CD1c-positive myeloid dendritic cell (primary cell): ENCODE measurements around the gene COL16A1.

Experiments used
- DNase-seq: peaks from one replicate; pipeline ENCODE4 v3.0.0-alpha.2; 2016; ENCODE audit errors: extremely low spot score

The COL16A1 gene

GRCh38 chr1:31703431-31704270, at the start of gene COL16A1:
Gene COL16A1 (minus strand): TSS chr1:31704017. CDS start chr1:31702193, 1,824 bp downstream.
- DNase-seq = no peak

DNA sequence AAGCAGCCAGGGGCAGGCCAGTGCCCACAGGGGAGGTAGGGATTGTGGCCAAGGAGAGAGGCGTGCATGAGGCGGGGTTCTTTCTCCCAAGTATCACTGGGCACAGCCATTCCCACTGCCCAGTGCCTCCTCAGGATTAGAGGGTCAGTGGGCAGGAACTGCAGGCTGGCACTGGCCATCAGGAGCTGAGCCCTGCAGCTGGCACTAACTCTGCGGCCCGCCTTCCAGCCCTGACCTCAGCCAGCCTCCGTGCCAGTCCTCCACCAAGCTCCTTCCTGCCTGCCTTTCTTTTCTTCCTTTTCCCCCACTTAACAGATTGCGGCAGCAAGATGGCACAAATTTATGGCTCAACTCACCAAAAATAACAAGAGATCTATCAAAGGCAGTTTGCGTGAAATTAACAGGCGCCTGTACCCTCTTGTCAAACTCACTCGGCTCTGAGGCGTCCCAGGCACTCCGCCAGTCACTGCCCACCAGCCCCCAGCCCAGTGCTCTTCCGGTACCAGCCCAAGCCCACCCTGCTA, 49.2 kb upstream of the COL16A1 start:
- no peak for DNase-seq

GRCh38 chr1:31752258-31752657, 48.4 kb upstream of the COL16A1 start:
- DNase-seq = no peak

GRCh38 chr1:31751822-31752241, 48.0 kb upstream of the COL16A1 start:
- no peak for DNase-seq

- peak; percentile 53 for DNase-seq
These were observed 47.2 kb upstream of the COL16A1 start for GRCh38 chr1:31750858-31751510.

- DNase-seq = no peak
These were observed 46.2 kb upstream of the COL16A1 start for GRCh38 chr1:31749785-31750735.

DNA sequence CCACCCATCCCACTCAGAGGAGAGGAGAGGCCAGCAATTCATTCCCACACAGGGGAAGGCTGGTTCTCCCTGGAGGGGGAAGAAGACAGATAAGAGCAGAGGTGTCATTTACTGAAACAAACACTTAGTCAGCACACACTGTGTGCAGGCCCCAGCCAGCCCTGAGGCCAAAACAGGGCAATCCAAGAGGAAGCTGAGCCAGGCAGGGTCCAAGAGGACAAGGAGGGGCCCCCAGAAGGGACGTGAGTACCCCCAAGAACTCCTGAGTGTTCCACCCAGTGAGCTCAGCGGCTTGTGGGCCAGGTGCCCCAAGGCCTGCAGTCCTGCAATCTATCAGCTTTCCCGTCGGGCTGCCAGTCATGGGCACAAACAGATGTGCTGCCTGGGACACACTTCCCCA, 44.5 kb upstream of the COL16A1 start:
- no peak for DNase-seq

GRCh38 chr1:31747304-31747703, 43.5 kb upstream of the COL16A1 start:
- DNase-seq = no peak

- DNase-seq = no peak
These were observed 42.9 kb upstream of the COL16A1 start for GRCh38 chr1:31746687-31747086.

- no peak for DNase-seq
These were observed 42.3 kb upstream of the COL16A1 start for GRCh38 chr1:31745946-31746670.

DNA sequence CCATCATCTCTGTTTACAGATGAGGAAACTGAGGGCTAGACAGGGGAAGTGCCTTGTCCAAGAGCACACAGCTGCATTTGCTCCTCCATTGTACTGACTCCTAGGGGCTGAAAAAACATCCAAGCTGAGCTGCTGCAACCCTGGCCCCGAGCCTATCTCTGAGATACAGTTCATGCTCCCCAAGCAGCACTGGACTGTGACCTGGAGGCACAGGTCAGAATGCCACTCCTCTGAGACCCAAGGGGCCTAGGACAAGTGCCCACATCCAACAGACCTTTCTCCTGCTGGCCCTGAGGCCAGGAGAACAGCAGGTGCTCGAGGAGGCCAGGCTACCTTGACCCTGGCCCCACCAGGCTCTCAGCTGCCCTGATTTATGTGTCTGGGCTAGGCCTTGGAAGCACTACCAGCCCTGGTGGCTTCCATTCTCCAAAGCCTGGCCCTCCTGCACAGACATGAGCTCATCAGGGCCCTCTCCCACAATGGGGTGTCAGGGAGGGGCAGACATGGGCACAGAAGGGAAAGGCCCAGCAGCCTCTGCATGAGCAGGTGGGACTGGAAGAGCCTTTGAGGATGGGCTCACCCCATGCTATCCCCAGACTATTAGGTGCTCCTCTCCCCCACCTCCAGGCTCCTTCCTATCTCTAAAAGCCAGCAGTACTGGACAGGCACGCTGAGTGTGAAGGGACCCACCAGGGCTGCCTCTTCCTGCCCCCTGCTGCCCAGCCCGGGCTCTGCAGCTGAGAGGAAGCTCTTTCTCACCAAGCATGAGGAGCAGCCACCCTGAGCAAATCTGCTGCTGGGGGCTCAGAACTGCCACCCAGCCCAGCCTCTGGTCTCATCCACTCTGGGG, 41.5 kb upstream of the COL16A1 start:
- DNase-seq = peak; percentile 67

DNA sequence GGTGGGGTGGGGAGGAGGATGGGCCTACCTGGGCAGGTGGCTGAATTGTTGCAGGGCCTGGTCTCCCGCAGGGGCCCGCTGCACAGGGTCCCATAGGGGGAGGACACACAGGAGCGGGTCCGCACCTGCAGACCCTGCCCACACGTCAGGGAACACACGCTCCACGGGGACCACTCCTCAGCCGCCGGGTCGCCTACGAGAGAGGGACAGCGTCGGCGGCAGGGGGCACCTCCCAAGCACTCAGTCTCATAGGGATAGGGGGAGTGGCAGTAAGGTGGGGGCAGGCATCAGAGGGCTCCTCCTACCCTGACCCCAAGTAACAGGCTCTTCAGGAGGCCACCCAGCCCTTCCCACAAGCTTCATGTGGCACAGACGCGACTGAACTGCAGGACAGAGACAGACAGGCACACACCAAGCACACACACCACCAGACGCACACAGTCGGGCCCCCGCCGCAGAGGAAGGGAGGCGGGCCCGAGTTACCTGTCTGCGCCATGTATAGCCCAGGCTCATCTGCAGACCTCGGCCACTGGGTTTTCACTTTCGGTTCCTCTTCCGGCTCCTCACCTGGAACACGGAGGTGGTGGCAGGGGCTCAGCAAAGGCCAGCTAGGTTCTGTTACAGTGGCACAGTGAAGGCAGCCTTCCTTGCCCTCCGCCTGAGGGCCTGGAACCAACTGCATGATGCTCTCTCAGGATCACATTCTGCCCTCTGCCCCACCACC, 40.5 kb upstream of the COL16A1 start:
- DNase-seq = no peak

DNA sequence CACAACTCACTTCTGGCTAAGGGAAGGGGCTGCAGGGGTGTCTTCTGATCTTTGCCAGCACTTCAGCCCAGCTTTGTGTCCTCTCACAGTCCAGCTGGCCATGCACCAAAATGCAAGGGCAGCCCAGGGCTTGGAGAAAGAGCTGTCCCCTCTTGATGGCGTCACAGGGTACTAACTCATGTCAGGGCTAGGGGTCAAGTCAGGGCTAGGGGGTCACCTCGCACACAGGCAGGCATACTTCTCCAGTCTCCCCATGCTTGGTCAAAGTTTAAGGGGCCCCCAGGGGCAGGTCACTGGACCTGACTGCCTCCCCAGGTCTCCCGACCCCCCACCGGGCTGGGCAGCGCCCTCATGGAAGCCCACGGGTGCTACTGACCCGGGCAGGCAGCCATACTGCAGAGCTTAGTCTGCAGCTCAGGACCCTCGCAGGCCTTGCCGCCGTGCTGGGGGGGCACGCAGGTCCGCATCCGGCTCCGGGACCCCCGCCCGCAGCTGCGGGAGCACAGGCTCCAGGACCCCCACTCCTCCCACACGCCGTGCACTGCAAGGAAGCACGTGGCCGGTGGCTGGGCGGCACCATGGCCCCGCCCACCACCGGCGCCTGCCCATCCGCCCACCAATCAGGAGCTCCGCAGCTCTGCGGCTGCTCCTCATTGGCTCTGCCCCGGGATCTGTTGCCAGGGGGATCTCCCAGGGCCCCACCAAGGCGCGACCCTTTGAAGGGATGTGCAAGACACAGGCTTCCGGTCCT, 38.8 kb upstream of the COL16A1 start:
- DNase-seq = no peak

DNA sequence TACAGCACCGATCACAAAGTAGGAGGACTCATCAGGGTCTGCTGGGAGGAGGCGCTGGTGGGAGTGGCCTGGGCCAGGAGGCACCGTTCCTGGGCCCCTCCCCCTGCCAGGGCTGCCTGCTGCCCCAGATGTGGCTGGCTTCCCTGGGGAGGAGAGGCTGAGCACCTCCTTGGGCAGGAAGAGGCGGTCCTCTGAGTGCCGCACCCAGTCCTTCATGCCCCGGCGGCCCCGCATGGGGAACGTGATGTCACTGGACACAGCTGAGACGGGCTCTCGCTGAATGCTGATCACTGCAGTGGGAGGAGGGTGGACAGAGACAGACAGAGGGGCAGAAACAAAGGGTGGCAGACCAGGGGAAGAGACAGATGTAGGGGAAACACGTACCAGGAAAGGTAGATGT, 35.5 kb upstream of the COL16A1 start:
- no peak for DNase-seq

DNA sequence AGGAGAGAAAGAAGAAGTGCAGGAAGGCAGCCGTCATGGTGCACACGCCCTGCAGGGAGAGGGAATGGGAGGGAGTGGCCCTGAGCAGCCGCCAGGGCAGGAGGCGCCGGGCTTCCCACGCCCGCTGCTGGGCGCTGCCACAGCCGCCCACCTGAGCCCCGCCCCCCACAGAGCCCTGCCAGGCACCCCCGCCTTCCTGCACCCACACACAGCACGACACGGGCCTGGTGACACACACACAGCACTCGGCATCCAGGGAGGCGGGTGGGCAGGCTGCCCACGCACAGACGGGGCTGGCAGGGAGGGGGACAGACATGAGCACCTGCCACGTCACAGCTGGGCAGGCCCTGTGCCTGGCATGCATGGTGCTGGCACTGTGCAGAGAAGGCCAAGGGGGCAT, 32.9 kb upstream of the COL16A1 start:
- no peak for DNase-seq

GRCh38 chr1:31735571-31735970, 31.8 kb upstream of the COL16A1 start:
- DNase-seq = no peak

DNA sequence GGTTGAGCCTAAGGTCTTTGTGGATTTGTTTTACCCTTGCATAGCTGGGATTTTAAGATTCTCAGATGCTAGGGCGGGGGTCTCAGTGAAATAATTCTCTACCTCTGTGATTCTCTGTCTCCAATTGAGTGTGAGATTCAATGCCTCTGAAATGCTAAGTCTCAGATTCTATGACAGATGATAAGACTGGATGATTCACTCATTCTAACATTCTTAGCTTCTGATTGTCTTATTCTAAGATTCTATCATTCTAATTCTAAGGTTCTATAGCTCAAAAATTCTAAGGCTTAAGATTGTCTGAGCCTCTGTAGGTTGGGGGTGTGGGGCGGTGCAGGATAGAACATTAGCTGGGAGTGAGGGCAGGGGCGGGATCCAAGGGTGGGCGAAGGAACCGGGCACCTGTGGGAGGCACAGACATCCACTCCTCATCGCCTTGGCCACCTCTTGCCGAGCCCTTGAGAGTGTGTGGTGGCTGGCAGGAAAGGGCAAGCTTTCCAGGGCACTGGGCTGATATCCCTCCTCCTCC, 30.8 kb upstream of the COL16A1 start:
- DNase-seq = no peak

DNA sequence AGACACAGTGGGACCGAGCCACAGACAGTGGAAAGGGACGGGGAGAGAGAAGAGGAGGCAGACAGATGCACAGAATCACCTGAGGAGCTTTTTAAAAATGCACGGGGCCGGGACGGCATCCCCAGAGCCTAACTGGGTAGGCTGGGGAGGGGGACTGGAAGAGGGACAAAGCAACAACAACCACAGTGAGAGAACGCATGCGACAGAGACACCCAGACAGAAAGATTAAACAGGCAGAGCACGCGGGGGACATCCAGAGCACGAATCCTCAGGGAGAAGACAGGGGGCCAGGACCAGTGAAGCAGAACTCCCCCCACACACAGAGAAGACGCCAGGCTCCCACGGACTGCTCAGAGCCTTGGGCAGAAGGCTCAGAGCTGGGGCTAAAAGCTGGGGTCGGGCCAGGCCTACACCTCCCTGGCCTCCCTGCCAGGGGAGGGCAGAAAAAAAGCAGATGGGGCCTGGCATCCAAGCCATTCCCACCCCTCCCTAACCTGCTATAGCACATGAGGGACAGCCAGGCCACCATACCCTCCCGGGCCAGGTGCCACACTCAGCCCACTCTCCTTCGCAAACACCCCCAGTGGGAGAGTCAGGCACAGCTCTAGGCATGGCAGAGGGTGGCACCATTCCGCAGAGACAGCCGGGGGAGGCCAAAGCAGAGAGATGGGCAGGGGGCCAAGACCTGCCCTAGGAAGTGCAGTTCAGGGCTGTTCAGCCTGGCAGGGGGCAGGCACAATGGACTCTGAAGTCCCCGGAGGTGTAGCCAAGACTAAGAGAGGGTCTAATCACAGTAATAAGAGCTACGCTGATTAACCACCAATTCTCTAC, 29.8 kb upstream of the COL16A1 start:
- no peak for DNase-seq
